ENCODE results near the gene CYB561D2. TPM values are rescaled to one million over a fixed set of nuclear protein-coding genes. Genes with fewer than 3 reads are reported as not detected.
A peak's percentile ranks its signal among the peaks of the same experiment; 100 is the strongest.

CYB561D2 gene
- total and polyA plus RNA-seq, 2 donors (not counting 3 experiments of a cell fraction or from before 2014, with no cell fraction given), result 13.6 to 46.0 TPM

DNA sequence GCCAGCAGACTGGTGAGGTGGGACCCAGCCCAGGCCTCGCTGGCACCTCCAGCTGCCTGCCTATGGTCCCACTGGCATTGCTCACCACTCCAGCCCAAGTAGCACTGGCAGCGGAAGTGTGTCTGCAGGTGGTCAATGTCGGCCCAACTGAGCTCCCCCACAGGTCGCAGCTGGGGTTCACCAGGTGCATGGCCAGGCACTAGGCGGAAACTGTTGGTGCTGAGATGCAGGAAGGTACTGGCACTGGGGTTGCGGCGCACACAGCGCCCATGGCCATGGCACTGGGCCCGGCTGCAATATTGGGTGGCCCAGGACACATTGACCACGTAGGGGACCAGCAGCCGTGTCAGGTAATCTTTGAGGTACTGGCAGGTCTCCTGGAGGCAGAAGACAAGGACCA lies 32.5 kb upstream of the CYB561D2 start:
- DNase-seq (ENCODE audit: low read depth, low spot score) (no peak), FAIRE-seq (no peak)
- H3K79me2 ChIP-seq (ENCODE audit: control insufficient read depth, insufficient read depth, low read length), result peaks cover 52% of the 10 kb centered on the region
- H2AFZ ChIP-seq (ENCODE audit: low read depth, low read length), result no peak overlapping the region
- H3K36me3 ChIP-seq (ENCODE audit: control insufficient read depth in 2 of 2, extremely low read depth in 1 of 2, insufficient read depth in 2 of 2, low read length in 2 of 2), result peaks cover 17 to 47% of the 10 kb centered on the region in 2 experiments
- BruUV-seq (replicated peaks), result no TSS peak
- H3K9me1 ChIP-seq (replicated peaks; ENCODE audit: control insufficient read depth, extremely low read depth, insufficient read depth, low read length), result no peaks in the 10 kb centered on the region
- no peak overlapping the region for H3K9ac ChIP-seq (replicated peaks; ENCODE audit: extremely low read depth, insufficient read depth, low read length)
- peak; percentile 72 for TF ChIP-seq POLR2A (IDR thresholded peaks at IDR 0.05; ENCODE audit: low read depth, low read length)
- no peak for TF ChIP-seq JUN (IDR thresholded peaks at IDR 0.05; ENCODE audit: borderline replicate concordance, insufficient read depth, insufficient read length, low read depth)
- no peak for TF ChIP-seq POLR2AphosphoS5 (IDR thresholded peaks at IDR 0.05; ENCODE audit: insufficient read depth, low read depth, low read length)
- TF ChIP-seq MYC (IDR thresholded peaks at IDR 0.05; ENCODE audit: low read depth, low read length), result no peak
- no peak for TF ChIP-seq EZH2 (IDR thresholded peaks at IDR 0.05; ENCODE audit: borderline replicate concordance, low read depth, low read length, severe bottlenecking)
- TF ChIP-seq, protein P1, sequence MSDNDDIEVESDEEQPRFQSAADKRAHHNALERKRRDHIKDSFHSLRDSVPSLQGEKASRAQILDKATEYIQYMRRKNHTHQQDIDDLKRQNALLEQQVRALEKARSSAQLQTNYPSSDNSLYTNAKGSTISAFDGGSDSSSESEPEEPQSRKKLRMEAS (IDR thresholded peaks at IDR 0.05; ENCODE audit: insufficient read depth, insufficient read length), result no peak
- H3K4me2 ChIP-seq (ENCODE audit: insufficient read depth, low read length), result peak overlapping the region; percentile 69
- CTCF ChIA-PET, result interaction anchor here (1.6 to 1.7 kb wide), 2 partner anchors 15 to 19 kb away, joined by 3 to 6 read pairs; partner anchors contain the start of genes HYAL1, HYAL3 and NAA80
- H4K20me1 ChIP-seq (replicated peaks; ENCODE audit: control insufficient read depth, extremely low read depth, insufficient read depth, low read length), result no peaks in the 10 kb centered on the region
- H3K4me1 ChIP-seq (ENCODE audit: control insufficient read depth, extremely low read depth, insufficient read depth, low read length), result peaks cover 51% of the 10 kb centered on the region
- peak overlapping the region in 1 of 3 experiments; percentile 11 for H3K4me3 ChIP-seq (replicated peaks in 1 of 3; ENCODE audit: insufficient read depth in 1 of 3, low read depth in 1 of 3, low read length in 3 of 3)
- no peaks in the 10 kb centered on the region for H3K27me3 ChIP-seq (ENCODE audit: control insufficient read depth in 2 of 2, insufficient read depth in 2 of 2, low read length in 2 of 2)
- intact Hi-C loops (cut with micrococcal nuclease), result no loop called here
- dilution Hi-C loops (cut with MboI; ENCODE audit: extremely low pct_ligation_motif_present, low sequenced_read_pairs), result no loop called here
- H3K9me3 ChIP-seq (replicated peaks; ENCODE audit: control insufficient read depth, insufficient read depth, low read length), result no peaks in the 10 kb centered on the region
- no peak overlapping the region for H3K27ac ChIP-seq (ENCODE audit: insufficient read depth, low read depth, low read length)
- POLR2A ChIA-PET, result interaction anchor here (0.8 kb wide), 1 partner anchor 10 kb away, joined by 3 read pairs; the partner anchor contains the start of gene TUSC2

DNA sequence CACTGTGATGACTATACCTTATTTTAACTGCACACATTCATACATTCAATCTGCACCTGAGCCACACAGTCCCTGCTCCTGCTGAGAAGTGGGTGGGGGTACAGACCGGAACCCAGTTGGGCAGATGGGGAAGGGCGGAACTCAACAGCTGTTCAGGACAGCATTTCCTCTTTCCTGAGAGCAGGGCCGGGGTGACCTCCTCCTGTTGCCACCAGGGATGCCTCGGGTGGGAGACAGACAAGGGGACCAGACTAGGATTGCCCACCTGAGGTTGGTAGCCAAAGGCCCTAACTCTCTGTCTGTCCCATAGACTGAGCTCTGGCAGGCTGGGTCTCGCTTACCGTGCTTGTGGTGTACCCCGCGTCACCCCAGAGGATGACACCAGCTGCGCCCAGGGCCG lies 32.0 kb upstream of the CYB561D2 start:
- H3K79me2 ChIP-seq (ENCODE audit: control insufficient read depth, insufficient read depth, low read length), result peaks cover 52% of the 10 kb centered on the region
- no peaks in the 10 kb centered on the region for H3K9me3 ChIP-seq (replicated peaks; ENCODE audit: control insufficient read depth, insufficient read depth, low read length)
- peak overlapping the region in 2 of 3 experiments; percentile 11 to 89 for H3K4me3 ChIP-seq (replicated peaks in 1 of 3; ENCODE audit: insufficient read depth in 1 of 3, low read depth in 1 of 3, low read length in 3 of 3)
- no peaks in the 10 kb centered on the region for H3K27me3 ChIP-seq (ENCODE audit: control insufficient read depth in 2 of 2, insufficient read depth in 2 of 2, low read length in 2 of 2)
- CTCF ChIA-PET, result interaction anchor here (1.6 to 1.7 kb wide), 2 partner anchors 15 to 19 kb away, joined by 3 to 6 read pairs; partner anchors contain the start of genes HYAL1, HYAL3 and NAA80
- H3K27ac ChIP-seq (ENCODE audit: insufficient read depth, low read depth, low read length), result no peak overlapping the region
- peak overlapping the region; percentile 69 for H3K4me2 ChIP-seq (ENCODE audit: insufficient read depth, low read length)
- dilution Hi-C loops (cut with MboI; ENCODE audit: extremely low pct_ligation_motif_present, low sequenced_read_pairs) (no loop called here), intact Hi-C loops (cut with micrococcal nuclease) (no loop called here)
- no peaks in the 10 kb centered on the region for H3K9me1 ChIP-seq (replicated peaks; ENCODE audit: control insufficient read depth, extremely low read depth, insufficient read depth, low read length)
- peaks cover 55% of the 10 kb centered on the region for H3K4me1 ChIP-seq (ENCODE audit: control insufficient read depth, extremely low read depth, insufficient read depth, low read length)
- BruUV-seq (replicated peaks), result no TSS peak
- TF ChIP-seq POLR2A (IDR thresholded peaks at IDR 0.05; ENCODE audit: low read depth, low read length) (peak; percentile 2), MYC (IDR thresholded peaks at IDR 0.05; ENCODE audit: low read depth, low read length) (no peak)
- POLR2A ChIA-PET, result interaction anchor here (0.6 to 0.8 kb wide), 2 partner anchors 9 to 56 kb away, joined by 3 to 7 read pairs; partner anchors contain the start of gene TUSC2
- H3K36me3 ChIP-seq (ENCODE audit: control insufficient read depth in 2 of 2, extremely low read depth in 1 of 2, insufficient read depth in 2 of 2, low read length in 2 of 2), result peaks cover 17 to 47% of the 10 kb centered on the region in 2 experiments
- H4K20me1 ChIP-seq (replicated peaks; ENCODE audit: control insufficient read depth, extremely low read depth, insufficient read depth, low read length), result no peaks in the 10 kb centered on the region
- DNase-seq (ENCODE audit: low read depth, low spot score), result no peak
- H3K9ac ChIP-seq (replicated peaks; ENCODE audit: extremely low read depth, insufficient read depth, low read length), result no peak overlapping the region
- FAIRE-seq, result peak; percentile 12
- no peak overlapping the region for H2AFZ ChIP-seq (ENCODE audit: low read depth, low read length)
